Esophagus muscularis mucosa (tissue), 4 donors: ENCODE measurements around the gene DGKD. TPM values are rescaled to one million over a fixed set of nuclear protein-coding genes. Genes with fewer than 3 reads are reported as not detected.
"Not testable (repeated sequence)": the region's sequence is repeated elsewhere in the genome, so short reads cannot be mapped to it uniquely, and the experiment has no call there.

Source experiments
- DNase-seq: peaks from one replicate; pipeline ENCODE4 v3.0.0-alpha.2; 2017; ENCODE audit errors: extremely low spot score
- H3K27ac ChIP-seq, 4 donors: fragments of 200-600 bp; sonication (generic); replicated peaks in 1 of 4; 1 replicate in 3 of 4; 2 replicates in 1 of 4; pipeline ENCODE4 v1.5.1; 2016 to 2019; ENCODE audit warnings: mild to moderate bottlenecking in 1 of 4
- H3K27me3 ChIP-seq, 4 donors: fragments of 200-600 bp; sonication (generic); one replicate each; pipeline versions ENCODE4 v1.5.1 to v1.6.0; 2016 to 2019
- H3K36me3 ChIP-seq, 4 donors: fragments of 200-600 bp; sonication (generic); one replicate each; pipeline ENCODE4 v1.5.1; 2016 to 2019
- H3K4me1 ChIP-seq, 4 donors: fragments of 200-600 bp; sonication (generic); one replicate each; pipeline ENCODE4 v1.5.1; 2016 to 2019
- H3K4me3 ChIP-seq, 4 donors: fragments of 200-600 bp; sonication (generic); 1 replicate in 2 of 4; 2 replicates in 2 of 4; pipeline ENCODE4 v1.5.1; 2016 to 2019; ENCODE audit warnings: mild to moderate bottlenecking in 4 of 4, moderate library complexity in 1 of 4
- H3K9me3 ChIP-seq, 4 donors: fragments of 200-600 bp; sonication (generic); 1 replicate in 3 of 4; 2 replicates in 1 of 4; pipeline ENCODE4 v1.5.1; 2016 to 2019
- EP300 ChIP-seq: sonication (generic); formaldehyde crosslinking; IDR thresholded peaks from one replicate; pipeline ENCODE4 v1.6.1; 2017; ENCODE audit warnings: antibody characterized with exemption
- POLR2A ChIP-seq: fragments of 450-650 bp; IDR thresholded peaks from one replicate; pipeline ENCODE4 v1.6.1; 2017; ENCODE audit warnings: antibody characterized with exemption, moderate library complexity, mild to moderate bottlenecking, low read depth
- POLR2AphosphoS5 ChIP-seq, 2 donors: sonication (generic); formaldehyde crosslinking; IDR thresholded peaks; one replicate each; pipeline ENCODE4 v1.6.1; 2017; ENCODE audit warnings: antibody characterized with exemption in 2 of 2
- WGBS: methylation state at CpG from one replicate; pipeline ENCODE4 v1.1.5; 2018; 5-methylcytosine and 5-hydroxymethylcytosine counted together
- intact Hi-C: fragments of 100-400 bp; cut with DNase I; formaldehyde crosslinking; loops from one replicate; pipeline ENCODE4 v1.15.1; 2023
- total RNA-seq, 4 donors: library from RNA; depleted of rRNA; stranded (reverse); fragments of >200 nt; gene quantifications; one replicate each; pipeline versions ENCODE4 v1.1.0 to v1.2.1, GENCODE V29; 2016
- TF ChIP-seq, protein P1 (sequence below), 3 experiments: fragments of 200-600 bp in 2 of 3; fragments of 450-650 bp in 1 of 3; sonication (generic) in 2 of 3; IDR thresholded peaks; one replicate each; pipeline ENCODE4 v1.5.1; 2017 to 2019; ENCODE audit warnings: antibody characterized with exemption in 3 of 3, mild to moderate bottlenecking in 2 of 3, moderate library complexity in 1 of 3

Gene DGKD
- total RNA-seq, 4 donors from 2014 or later: 11.6 to 16.1 (median 13.3) TPM

DNA sequence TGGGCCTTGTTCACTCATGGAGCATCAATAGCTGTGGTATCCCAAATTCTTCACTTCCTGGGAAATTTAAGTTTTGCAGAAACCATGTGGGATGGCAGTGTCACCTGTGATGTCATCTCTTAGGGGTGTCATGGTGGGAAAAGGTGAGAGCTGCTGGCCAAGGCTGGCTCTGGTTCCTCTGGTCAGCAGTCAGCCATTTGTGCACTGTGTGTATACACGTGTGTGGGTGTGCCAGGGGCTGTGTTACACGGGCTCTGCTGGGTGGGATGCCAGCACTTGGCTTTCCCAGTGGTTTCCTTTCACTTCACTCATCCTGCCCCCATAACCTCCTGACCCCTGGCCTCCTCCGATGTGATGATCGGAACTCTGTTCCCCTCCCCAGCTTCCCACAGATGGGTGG lies 25.4 kb upstream of the DGKD start:
- intact Hi-C loops: no loop called here
- H3K27me3 ChIP-seq: no peaks in the 10 kb centered on the region
- H3K27ac ChIP-seq: no peak overlapping the region
- DNase-seq: no peak
- H3K4me3 ChIP-seq: no peak overlapping the region
- WGBS: 85% methylated on average over 4 of the region's 4 CpGs
- H3K9me3 ChIP-seq: no peaks in the 10 kb centered on the region
- TF ChIP-seq POLR2A: no peak
- TF ChIP-seq, protein P1, sequence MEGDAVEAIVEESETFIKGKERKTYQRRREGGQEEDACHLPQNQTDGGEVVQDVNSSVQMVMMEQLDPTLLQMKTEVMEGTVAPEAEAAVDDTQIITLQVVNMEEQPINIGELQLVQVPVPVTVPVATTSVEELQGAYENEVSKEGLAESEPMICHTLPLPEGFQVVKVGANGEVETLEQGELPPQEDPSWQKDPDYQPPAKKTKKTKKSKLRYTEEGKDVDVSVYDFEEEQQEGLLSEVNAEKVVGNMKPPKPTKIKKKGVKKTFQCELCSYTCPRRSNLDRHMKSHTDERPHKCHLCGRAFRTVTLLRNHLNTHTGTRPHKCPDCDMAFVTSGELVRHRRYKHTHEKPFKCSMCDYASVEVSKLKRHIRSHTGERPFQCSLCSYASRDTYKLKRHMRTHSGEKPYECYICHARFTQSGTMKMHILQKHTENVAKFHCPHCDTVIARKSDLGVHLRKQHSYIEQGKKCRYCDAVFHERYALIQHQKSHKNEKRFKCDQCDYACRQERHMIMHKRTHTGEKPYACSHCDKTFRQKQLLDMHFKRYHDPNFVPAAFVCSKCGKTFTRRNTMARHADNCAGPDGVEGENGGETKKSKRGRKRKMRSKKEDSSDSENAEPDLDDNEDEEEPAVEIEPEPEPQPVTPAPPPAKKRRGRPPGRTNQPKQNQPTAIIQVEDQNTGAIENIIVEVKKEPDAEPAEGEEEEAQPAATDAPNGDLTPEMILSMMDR (IDR thresholded peaks at IDR 0.05): no peak
- TF ChIP-seq EP300: no peak
- no peak for TF ChIP-seq POLR2AphosphoS5 (IDR thresholded peaks at IDR 0.05)
- no peaks in the 10 kb centered on the region for H3K36me3 ChIP-seq
- no peaks in the 10 kb centered on the region for H3K4me1 ChIP-seq

DNA sequence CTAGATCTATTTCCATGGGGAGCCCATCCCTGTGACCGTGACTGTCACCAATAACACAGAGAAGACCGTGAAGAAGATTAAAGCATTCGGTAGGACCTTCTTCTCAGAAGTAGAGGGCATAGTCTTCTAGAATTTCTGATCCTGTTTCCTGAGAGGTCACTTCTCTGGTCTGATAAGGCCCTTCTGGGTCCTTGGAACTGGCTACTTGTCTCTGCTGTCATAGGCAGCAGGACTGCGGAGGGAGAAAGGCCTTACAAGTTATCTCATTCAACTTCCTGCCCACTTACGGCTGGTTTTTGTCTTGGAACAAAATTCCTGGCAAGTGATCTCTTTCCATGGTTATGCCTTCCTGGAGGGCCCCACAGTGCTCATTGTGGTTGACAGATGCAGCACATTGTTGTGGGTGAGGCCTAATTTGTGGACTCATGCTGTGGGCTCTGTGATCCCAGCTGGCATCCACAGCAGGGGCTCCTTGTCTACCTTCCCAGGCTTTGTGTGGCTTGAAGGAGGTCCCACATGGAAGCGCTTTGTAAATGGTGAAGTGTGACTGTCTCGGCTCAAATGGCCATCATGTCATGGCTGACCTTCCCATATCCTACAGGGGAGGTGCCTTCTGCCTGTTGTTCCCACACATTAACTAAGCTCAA lies 24.7 kb upstream of the DGKD start:
- H3K4me1 ChIP-seq: no peaks in the 10 kb centered on the region
- H3K9me3 ChIP-seq: no peaks in the 10 kb centered on the region
- no peak for DNase-seq
- H3K36me3 ChIP-seq: no peaks in the 10 kb centered on the region
- 79% methylated on average over 7 of the region's 7 CpGs for WGBS
- H3K4me3 ChIP-seq: no peak overlapping the region
- no peaks in the 10 kb centered on the region for H3K27me3 ChIP-seq
- intact Hi-C loops: no loop called here
- no peak for TF ChIP-seq POLR2A
- no peak for TF ChIP-seq EP300
- TF ChIP-seq, protein P1 (IDR thresholded peaks at IDR 0.05): no peak
- no peak for TF ChIP-seq POLR2AphosphoS5 (IDR thresholded peaks at IDR 0.05)
- H3K27ac ChIP-seq: no peak overlapping the region

DNA sequence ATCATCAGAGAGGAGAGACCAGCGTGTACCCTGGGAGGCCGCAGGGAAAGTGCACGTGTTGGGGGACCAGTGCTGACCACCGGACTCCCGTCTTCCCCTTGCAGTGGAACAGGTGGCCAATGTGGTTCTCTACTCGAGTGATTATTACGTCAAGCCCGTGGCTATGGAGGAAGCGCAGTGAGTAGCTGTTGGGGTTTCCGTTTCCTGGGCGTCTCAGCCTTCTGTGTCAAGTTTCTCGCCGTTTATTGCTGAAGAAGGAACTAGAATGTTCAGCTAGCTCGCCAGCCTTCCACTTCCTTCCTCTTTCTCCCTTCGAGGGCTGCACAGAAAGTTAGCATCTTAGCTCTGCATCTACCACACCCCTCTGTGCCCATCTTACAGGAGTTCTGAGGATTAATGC lies 22.8 kb upstream of the DGKD start:
- H3K27ac ChIP-seq: peak overlapping the region in 2 of 4 donors; percentile 41 to 44
- 74% methylated on average over 15 of the region's 15 CpGs for WGBS
- TF ChIP-seq EP300 (no peak), POLR2AphosphoS5 (IDR thresholded peaks at IDR 0.05) (peak; percentile 8 to 45)

DNA sequence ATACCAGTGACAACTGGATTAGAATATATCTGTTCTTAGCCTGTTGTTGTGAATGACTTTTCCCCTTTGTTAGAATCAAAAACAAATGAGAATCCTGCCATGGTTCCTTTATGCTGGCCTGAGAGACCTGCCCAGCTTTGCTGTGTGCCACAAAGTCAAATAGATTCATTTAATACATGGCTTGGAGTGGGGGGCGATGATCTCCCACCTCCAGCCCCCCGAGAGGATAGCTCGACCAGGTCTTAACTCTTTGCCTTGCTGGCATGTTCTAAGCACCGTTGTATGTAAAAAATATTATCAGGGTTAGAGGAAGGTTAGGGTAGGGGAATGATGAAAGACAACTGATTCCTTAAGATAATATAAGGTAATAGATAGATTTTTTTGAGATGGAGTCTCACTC lies 22.2 kb upstream of the DGKD start:
- Histone ChIP-seq H3K4me1 (no peaks in the 10 kb centered on the region), H3K9me3 (no peaks in the 10 kb centered on the region), H3K27ac (peak overlapping the region; percentile 27 to 53 (median 43)), H3K27me3 (no peaks in the 10 kb centered on the region), H3K4me3 (no peak overlapping the region), H3K36me3 (no peaks in the 10 kb centered on the region)
- 76% methylated on average over 4 of the region's 4 CpGs for WGBS
- no peak for DNase-seq
- intact Hi-C loops: no loop called here
- no peak for TF ChIP-seq POLR2AphosphoS5 (IDR thresholded peaks at IDR 0.05)
- TF ChIP-seq, protein P1 (IDR thresholded peaks at IDR 0.05): no peak
- TF ChIP-seq EP300: no peak

More for the DNA sequence above, 22.8 kb upstream of the DGKD start:
- Histone ChIP-seq H3K9me3 (no peaks in the 10 kb centered on the region), H3K27me3 (no peaks in the 10 kb centered on the region), H3K36me3 (no peaks in the 10 kb centered on the region), H3K4me1 (no peaks in the 10 kb centered on the region), H3K4me3 (no peak overlapping the region)
- no peak for DNase-seq
- intact Hi-C loops: no loop called here

DNA sequence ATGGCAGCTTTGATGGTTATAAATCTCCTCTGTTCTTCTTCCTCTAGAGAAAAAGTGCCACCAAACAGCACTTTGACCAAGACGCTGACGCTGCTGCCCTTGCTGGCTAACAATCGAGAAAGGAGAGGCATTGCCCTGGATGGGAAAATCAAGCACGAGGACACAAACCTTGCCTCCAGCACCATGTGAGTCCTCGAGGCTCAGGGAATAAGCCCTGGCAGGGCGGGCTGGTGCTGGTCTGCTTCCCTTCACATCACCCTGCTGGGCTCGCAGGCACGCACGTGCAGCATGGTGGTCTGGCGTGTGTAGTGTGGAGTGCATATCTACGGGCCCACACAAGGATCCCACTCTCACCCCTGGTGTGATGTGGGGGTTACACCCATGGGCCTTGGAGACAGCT lies 19.4 kb upstream of the DGKD start:
- H3K27ac ChIP-seq: no peak overlapping the region
- DNase-seq: no peak
- WGBS: 92% methylated on average over 10 of the region's 11 CpGs
- no peaks in the 10 kb centered on the region for H3K4me1 ChIP-seq
- H3K9me3 ChIP-seq: no peaks in the 10 kb centered on the region
- H3K27me3 ChIP-seq: no peaks in the 10 kb centered on the region
- no peak for TF ChIP-seq EP300
- TF ChIP-seq POLR2AphosphoS5 (IDR thresholded peaks at IDR 0.05): no peak
- TF ChIP-seq, protein P1 (IDR thresholded peaks at IDR 0.05): no peak
- no peak for TF ChIP-seq POLR2A
- no peaks in the 10 kb centered on the region for H3K36me3 ChIP-seq
- intact Hi-C loops: no loop called here
- no peak overlapping the region for H3K4me3 ChIP-seq

DNA sequence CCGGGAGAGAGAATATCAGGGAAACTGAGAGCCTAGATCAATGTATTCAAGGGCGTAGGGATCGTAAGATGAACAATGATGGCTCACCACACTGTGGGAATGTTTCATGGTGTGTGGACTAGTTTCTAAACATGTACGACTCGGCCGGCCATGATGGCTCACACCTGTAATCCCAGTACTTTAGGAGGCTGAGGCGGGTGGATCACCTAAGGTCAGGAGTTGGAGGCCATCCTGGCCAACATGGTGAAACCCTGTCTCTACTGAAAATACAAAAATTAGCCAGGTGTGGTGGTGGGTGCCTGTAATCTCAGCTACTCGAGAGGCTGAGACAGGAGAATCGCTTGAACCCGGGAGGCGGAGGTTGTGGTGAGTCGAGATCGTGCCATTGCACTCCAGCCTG lies 18.2 kb upstream of the DGKD start:
- H3K36me3 ChIP-seq, H3K4me3 ChIP-seq, H3K27me3 ChIP-seq, H3K9me3 ChIP-seq, intact Hi-C loops, DNase-seq, H3K27ac ChIP-seq, H3K4me1 ChIP-seq: not testable (repeated sequence)
- 88% methylated on average over 13 of the region's 13 CpGs for WGBS
